Testis (tissue), 3 donors: ENCODE results near the gene SLC2A1. TPM values are rescaled to one million over a fixed set of nuclear protein-coding genes. Genes with fewer than 3 reads are reported as not detected.

Source experiments
- DNase-seq: peaks from one replicate; pipeline ENCODE4 v3.0.0-alpha.2; 2019
- H3K27ac ChIP-seq, 2 donors: fragments of 200-600 bp; sonication (generic); one replicate each; pipeline ENCODE4 v1.5.1; 2019
- H3K27me3 ChIP-seq: fragments of 200-600 bp; sonication (generic); one replicate; pipeline ENCODE4 v1.5.1; 2019
- H3K36me3 ChIP-seq: fragments of 200-600 bp; sonication (generic); one replicate; pipeline ENCODE4 v1.5.1; 2017; ENCODE audit warnings: low read depth; ENCODE audit errors: missing control alignments
- H3K4me1 ChIP-seq: fragments of 200-600 bp; sonication (generic); one replicate; pipeline ENCODE4 v1.5.1; 2019
- H3K4me3 ChIP-seq, 2 donors: fragments of 200-600 bp; sonication (generic); one replicate each; pipeline ENCODE4 v1.5.1; 2017 to 2019
- H3K9me3 ChIP-seq: fragments of 200-600 bp; sonication (generic); one replicate; pipeline ENCODE4 v1.5.1; 2017
- CTCF ChIP-seq, 3 experiments: fragments of 450-650 bp in 2 of 3; fragments of 200-600 bp in 1 of 3; sonication (generic) in 1 of 3; IDR thresholded peaks; one replicate each; pipeline ENCODE4 v1.5.1; 2016 to 2019; ENCODE audit warnings: antibody characterized with exemption in 3 of 3, mild to moderate bottlenecking in 2 of 3, moderate library complexity in 1 of 3
- POLR2A ChIP-seq: fragments of 450-650 bp; IDR thresholded peaks from one replicate; pipeline ENCODE4 v1.6.1; 2017; ENCODE audit warnings: antibody characterized with exemption, mild to moderate bottlenecking, moderate library complexity
- WGBS, 2 donors: methylation state at CpG; one replicate each; pipeline ENCODE4 v1.1.5; 2018; 5-methylcytosine and 5-hydroxymethylcytosine counted together
- intact Hi-C: fragments of 100-400 bp; cut with DNase I; formaldehyde crosslinking; loops from one replicate; pipeline ENCODE4 v1.15.1; 2023; ENCODE audit warnings: low total_unique reads
- polyA plus RNA-seq: library from polyadenylated mRNA; stranded (reverse); fragments of 350-450 nt; fragmentation: Illumina TruSeq; extraction: RNeasy Lipid Tissue Mini Kit (QIAGEN cat#74804); gene quantifications from one replicate; pipeline ENCODE4 v1.2.3, GENCODE V29; 2014; ENCODE audit warnings: low read depth, low replicate concordance; ENCODE audit not compliant: insufficient read depth
- total RNA-seq, 2 donors: library from RNA; depleted of rRNA; stranded (reverse); fragments of >200 nt; gene quantifications; one replicate each; pipeline ENCODE4 v1.2.3, GENCODE V29; 2016

Gene SLC2A1
- total and polyA plus RNA-seq, 3 donors from 2014 or later: 19.4 to 38.3 (median 36.9) TPM

GRCh38 chr1:42931108-42931539, 27.5 kb downstream of the SLC2A1 start:
- H3K27ac ChIP-seq: no peak overlapping the region
- no peaks in the 10 kb centered on the region for H3K36me3 ChIP-seq

GRCh38 chr1:42930178-42931107, 28.2 kb downstream of the SLC2A1 start:
- TF ChIP-seq POLR2A (no peak), CTCF (IDR thresholded peaks at IDR 0.05) (no peak)
- Histone ChIP-seq H3K4me1 (no peaks in the 10 kb centered on the region), H3K27ac (no peak overlapping the region), H3K36me3 (no peaks in the 10 kb centered on the region), H3K27me3 (no peaks in the 10 kb centered on the region), H3K9me3 (no peaks in the 10 kb centered on the region), H3K4me3 (no peak overlapping the region)
- WGBS, 2 donors: 91 to 94% methylated on average over 12 to 25 of the region's 25 CpGs
- DNase-seq: no peak
- intact Hi-C loops: no loop called here

More at GRCh38 chr1:42931108-42931539, 27.5 kb downstream of the SLC2A1 start:
- intact Hi-C loops: no loop called here
- Histone ChIP-seq H3K4me3 (no peak overlapping the region), H3K4me1 (peaks cover 3% of the 10 kb centered on the region), H3K9me3 (no peaks in the 10 kb centered on the region), H3K27me3 (no peaks in the 10 kb centered on the region)
- 80 to 83% methylated on average over 7 of the region's 7 CpGs for WGBS, 2 donors
- TF ChIP-seq CTCF (IDR thresholded peaks at IDR 0.05) (peak in 2 of 3 experiments; percentile 24 to 28), POLR2A (no peak)
- no peak for DNase-seq

GRCh38 chr1:42929434-42930177, 29.1 kb downstream of the SLC2A1 start:
- Histone ChIP-seq H3K27ac (no peak overlapping the region), H3K36me3 (no peaks in the 10 kb centered on the region), H3K27me3 (no peaks in the 10 kb centered on the region), H3K9me3 (no peaks in the 10 kb centered on the region), H3K4me1 (no peaks in the 10 kb centered on the region), H3K4me3 (no peak overlapping the region)
- TF ChIP-seq CTCF (IDR thresholded peaks at IDR 0.05) (no peak), POLR2A (no peak)
- WGBS, 2 donors: 92% methylated on average over 23 to 26 of the region's 26 CpGs
- no peak for DNase-seq
- intact Hi-C loops: no loop called here

- intact Hi-C loops: no loop called here
- Histone ChIP-seq H3K27me3 (no peaks in the 10 kb centered on the region), H3K27ac (no peak overlapping the region), H3K36me3 (no peaks in the 10 kb centered on the region), H3K9me3 (no peaks in the 10 kb centered on the region), H3K4me3 (no peak overlapping the region), H3K4me1 (no peaks in the 10 kb centered on the region)
- TF ChIP-seq CTCF (IDR thresholded peaks at IDR 0.05) (no peak), POLR2A (no peak)
- WGBS, 2 donors: 89 to 92% methylated on average over 5 to 13 of the region's 13 CpGs
- DNase-seq: no peak
Measured at GRCh38 chr1:42928859-42929258, 29.8 kb downstream of the SLC2A1 start.
